OCI-LY3 (cell line): ENCODE measurements around the gene RHBDL1.

Source experiments
- EZH2phosphoT487 ChIP-seq: fragments of 200-600 bp; shearing (Covaris generic); IDR thresholded peaks from 2 replicates; pipeline ENCODE4 v1.6.1; 2018; ENCODE audit warnings: antibody characterized with exemption, mixed run types, low read depth
- TF ChIP-seq, protein P1 (sequence below): fragments of 200-600, 300-600 bp; sonication (generic); IDR thresholded peaks from 2 replicates; pipeline ENCODE4 v1.5.1; 2014; ENCODE audit warnings: antibody characterized with exemption, low read length, low read depth

GRCh38 chr16:641326-642188, 33.9 kb upstream of the RHBDL1 start, which contains the start of gene MCRIP2:
- TF ChIP-seq, protein P1, sequence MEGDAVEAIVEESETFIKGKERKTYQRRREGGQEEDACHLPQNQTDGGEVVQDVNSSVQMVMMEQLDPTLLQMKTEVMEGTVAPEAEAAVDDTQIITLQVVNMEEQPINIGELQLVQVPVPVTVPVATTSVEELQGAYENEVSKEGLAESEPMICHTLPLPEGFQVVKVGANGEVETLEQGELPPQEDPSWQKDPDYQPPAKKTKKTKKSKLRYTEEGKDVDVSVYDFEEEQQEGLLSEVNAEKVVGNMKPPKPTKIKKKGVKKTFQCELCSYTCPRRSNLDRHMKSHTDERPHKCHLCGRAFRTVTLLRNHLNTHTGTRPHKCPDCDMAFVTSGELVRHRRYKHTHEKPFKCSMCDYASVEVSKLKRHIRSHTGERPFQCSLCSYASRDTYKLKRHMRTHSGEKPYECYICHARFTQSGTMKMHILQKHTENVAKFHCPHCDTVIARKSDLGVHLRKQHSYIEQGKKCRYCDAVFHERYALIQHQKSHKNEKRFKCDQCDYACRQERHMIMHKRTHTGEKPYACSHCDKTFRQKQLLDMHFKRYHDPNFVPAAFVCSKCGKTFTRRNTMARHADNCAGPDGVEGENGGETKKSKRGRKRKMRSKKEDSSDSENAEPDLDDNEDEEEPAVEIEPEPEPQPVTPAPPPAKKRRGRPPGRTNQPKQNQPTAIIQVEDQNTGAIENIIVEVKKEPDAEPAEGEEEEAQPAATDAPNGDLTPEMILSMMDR: no peak
- no peak for TF ChIP-seq EZH2phosphoT487
